CD4-positive, CD25-positive, alpha-beta regulatory T cell (primary cell): ENCODE measurements around the gene NF1. TPM values are rescaled to one million over a fixed set of nuclear protein-coding genes. Genes with fewer than 3 reads are reported as not detected.

Source experiments
- ATAC-seq, 2 donors: fragments of 150-1000 bp; cut with Tn5 transposase; one replicate each; pipeline ENCODE4 v1.10.0; 2021; ENCODE audit warnings: low read depth in 2 of 2, moderate number of reproducible peaks in 2 of 2, moderate library complexity in 1 of 2
- DNase-seq, 3 donors: peaks; one replicate each; pipeline versions ENCODE4 v3.0.0 to v3.0.0-alpha.2; 2012 to 2022; ENCODE audit warnings: mixed read lengths in 1 of 3
- H3K27ac ChIP-seq: one replicate; pipeline ENCODE4 v1.7.0; 2013; ENCODE audit warnings: mild to moderate bottlenecking, low read length; ENCODE audit not compliant: insufficient read depth, poor library complexity, severe bottlenecking
- H3K27me3 ChIP-seq: one replicate; pipeline ENCODE4 v1.7.0; 2013; ENCODE audit warnings: low read length; ENCODE audit not compliant: control insufficient read depth, insufficient read depth
- H3K36me3 ChIP-seq: one replicate; pipeline ENCODE4 v1.7.0; 2013; ENCODE audit warnings: mild to moderate bottlenecking, low read length, moderate library complexity; ENCODE audit not compliant: control insufficient read depth, insufficient read depth
- H3K4me1 ChIP-seq: 2 replicates; pipeline ENCODE4 v1.7.0; 2013; ENCODE audit warnings: mild to moderate bottlenecking, low read length; ENCODE audit not compliant: insufficient read depth, control insufficient read depth, poor library complexity, severe bottlenecking
- H3K4me3 ChIP-seq: one replicate; pipeline ENCODE4 v1.7.0; 2013; ENCODE audit warnings: low read depth, mild to moderate bottlenecking, low read length, moderate library complexity
- H3K9me3 ChIP-seq, 2 experiments: 1 replicate in 1 of 2; 2 replicates in 1 of 2; pipeline ENCODE4 v1.7.0; 2013; ENCODE audit warnings: low read length in 2 of 2, mild to moderate bottlenecking in 1 of 2, moderate library complexity in 1 of 2; ENCODE audit not compliant: control insufficient read depth in 2 of 2
- H3K27ac Mint-ChIP-seq, 3 donors: one replicate each; pipeline ENCODE4 v1.8.0; 2020 to 2022; ENCODE audit warnings: mild to moderate bottlenecking in 3 of 3, mixed read lengths in 3 of 3, moderate library complexity in 2 of 3
- H3K27me3 Mint-ChIP-seq: one replicate; pipeline ENCODE4 v1.8.0; 2022; ENCODE audit warnings: mild to moderate bottlenecking, mixed read lengths
- H3K36me3 Mint-ChIP-seq: one replicate; pipeline ENCODE4 v1.8.0; 2020; ENCODE audit warnings: mixed read lengths
- H3K4me1 Mint-ChIP-seq, 4 donors: one replicate each; pipeline ENCODE4 v1.8.0; 2020 to 2022; ENCODE audit warnings: mixed read lengths in 4 of 4, mild to moderate bottlenecking in 1 of 4
- H3K4me3 Mint-ChIP-seq, 4 donors: one replicate each; pipeline ENCODE4 v1.8.0; 2020 to 2022; ENCODE audit warnings: mild to moderate bottlenecking in 4 of 4, mixed read lengths in 4 of 4, moderate library complexity in 3 of 4
- H3K9me3 Mint-ChIP-seq, 7 donors: one replicate each; pipeline ENCODE4 v1.8.0; 2020 to 2022; ENCODE audit warnings: mixed read lengths in 7 of 7, mild to moderate bottlenecking in 3 of 7, moderate library complexity in 2 of 7
- polyA plus RNA-seq, 4 donors: library from polyadenylated mRNA; unstranded; fragments of 300-500 nt; fragmentation: Illumina TruSeq; gene quantifications; one replicate each; pipeline ENCODE4 v1.2.3, GENCODE V29; 2021
- total RNA-seq: library from RNA; stranded (reverse); gene quantifications from one replicate; pipeline ENCODE4 v1.2.3, GENCODE V29; 2022

The NF1 gene
- total and polyA plus RNA-seq, 5 donors from 2014 or later, result 19.7 to 47.3 (median 40.8) TPM

- peak overlapping the region; percentile 75 to 96 (median 95) for H3K27ac Mint-ChIP-seq
- H3K9me3 Mint-ChIP-seq, result no peaks in the 10 kb centered on the region
- Histone ChIP-seq H3K27me3 (no peaks in the 10 kb centered on the region), H3K27ac (peak overlapping the region; percentile 92), H3K36me3 (no peaks in the 10 kb centered on the region), H3K4me3 (peak overlapping the region; percentile 99), H3K4me1 (peaks cover 64% of the 10 kb centered on the region), H3K9me3 (no peaks in the 10 kb centered on the region)
- peaks cover 10 to 37% (median 27%) of the 10 kb centered on the region in 4 donors for H3K4me1 Mint-ChIP-seq
- no peaks in the 10 kb centered on the region for H3K27me3 Mint-ChIP-seq
- DNase-seq (no peak), ATAC-seq (no peak)
- peaks cover 14% of the 10 kb centered on the region for H3K36me3 Mint-ChIP-seq
- H3K4me3 Mint-ChIP-seq, result peak overlapping the region; percentile 78 to 97 (median 94)
Measured at GRCh38 chr17:31314782-31315100, 220.0 kb downstream of the NF1 start.

GRCh38 chr17:31318298-31318801, 223.6 kb downstream of the NF1 start:
- peaks cover 5% of the 10 kb centered on the region for H3K27me3 Mint-ChIP-seq
- DNase-seq, result peak; percentile 55 to 78 (median 77)

GRCh38 chr17:31318851-31319661, 224.3 kb downstream of the NF1 start:
- Histone ChIP-seq H3K9me3 (no peaks in the 10 kb centered on the region), H3K27me3 (no peaks in the 10 kb centered on the region), H3K36me3 (no peaks in the 10 kb centered on the region), H3K4me1 (peaks cover 64% of the 10 kb centered on the region), H3K27ac (peak overlapping the region; percentile 92), H3K4me3 (peak overlapping the region; percentile 99)
- H3K4me3 Mint-ChIP-seq, result peak overlapping the region; percentile 88 to 95 (median 92)
- ATAC-seq (no peak), DNase-seq (peak in 1 of 3 donors; percentile 51)
- H3K27ac Mint-ChIP-seq, result peak overlapping the region; percentile 94 to 99 (median 96)
- H3K36me3 Mint-ChIP-seq, result peaks cover 14% of the 10 kb centered on the region
- H3K9me3 Mint-ChIP-seq, result peaks cover 0 to 1% (median 0%) of the 10 kb centered on the region in 7 donors
- peaks cover 5% of the 10 kb centered on the region for H3K27me3 Mint-ChIP-seq
- H3K4me1 Mint-ChIP-seq, result peaks cover 22 to 52% (median 36%) of the 10 kb centered on the region in 4 donors

More at GRCh38 chr17:31318298-31318801, 223.6 kb downstream of the NF1 start:
- H3K27ac ChIP-seq, result peak overlapping the region; percentile 92
- H3K4me3 Mint-ChIP-seq, result peak overlapping the region; percentile 88 to 95 (median 92)
- no peaks in the 10 kb centered on the region for H3K36me3 ChIP-seq
- H3K27me3 ChIP-seq, result no peaks in the 10 kb centered on the region
- peaks cover 14% of the 10 kb centered on the region for H3K36me3 Mint-ChIP-seq
- H3K27ac Mint-ChIP-seq, result peak overlapping the region; percentile 94 to 99 (median 96)
- no peaks in the 10 kb centered on the region for H3K9me3 ChIP-seq
- peaks cover 67% of the 10 kb centered on the region for H3K4me1 ChIP-seq
- peaks cover 17 to 47% (median 31%) of the 10 kb centered on the region in 4 donors for H3K4me1 Mint-ChIP-seq
- H3K9me3 Mint-ChIP-seq, result no peaks in the 10 kb centered on the region
- H3K4me3 ChIP-seq, result peak overlapping the region; percentile 99
- peak; percentile 38 to 41 for ATAC-seq

- H3K27me3 ChIP-seq, result no peaks in the 10 kb centered on the region
- H3K36me3 Mint-ChIP-seq, result peaks cover 14% of the 10 kb centered on the region
- H3K27ac Mint-ChIP-seq, result peak overlapping the region; percentile 9 to 96 (median 92)
- no peaks in the 10 kb centered on the region for H3K36me3 ChIP-seq
- H3K27ac ChIP-seq, result peak overlapping the region; percentile 92
- peaks cover 16 to 45% (median 31%) of the 10 kb centered on the region in 4 donors for H3K4me1 Mint-ChIP-seq
- H3K27me3 Mint-ChIP-seq, result peaks cover 5% of the 10 kb centered on the region
- H3K4me3 Mint-ChIP-seq, result peak overlapping the region; percentile 88 to 95 (median 92)
- ATAC-seq, result no peak
- peaks cover 56% of the 10 kb centered on the region for H3K4me1 ChIP-seq
- no peaks in the 10 kb centered on the region for H3K9me3 ChIP-seq
- H3K4me3 ChIP-seq, result peak overlapping the region; percentile 99
- DNase-seq, result peak in 1 of 3 donors; percentile 45
- H3K9me3 Mint-ChIP-seq, result peaks cover 0 to 1% (median 0%) of the 10 kb centered on the region in 7 donors
Measured at GRCh38 chr17:31320241-31320640, 225.5 kb downstream of the NF1 start.

- peak overlapping the region; percentile 88 to 95 (median 92) for H3K4me3 Mint-ChIP-seq
- ATAC-seq (no peak), DNase-seq (peak in 1 of 3 donors; percentile 36)
- Histone ChIP-seq H3K9me3 (no peaks in the 10 kb centered on the region), H3K4me1 (peaks cover 51% of the 10 kb centered on the region), H3K27ac (peak overlapping the region; percentile 92), H3K27me3 (no peaks in the 10 kb centered on the region), H3K4me3 (peak overlapping the region; percentile 99), H3K36me3 (peaks cover 1% of the 10 kb centered on the region)
- H3K4me1 Mint-ChIP-seq, result peaks cover 16 to 41% (median 31%) of the 10 kb centered on the region in 4 donors
- H3K9me3 Mint-ChIP-seq, result peaks cover 0 to 1% (median 0%) of the 10 kb centered on the region in 7 donors
- H3K27me3 Mint-ChIP-seq, result peaks cover 5% of the 10 kb centered on the region
- H3K27ac Mint-ChIP-seq, result peak overlapping the region; percentile 91 to 96 (median 92)
- peaks cover 19% of the 10 kb centered on the region for H3K36me3 Mint-ChIP-seq
Measured at GRCh38 chr17:31320791-31321190, 226.0 kb downstream of the NF1 start.

- Histone ChIP-seq H3K4me1 (peaks cover 44% of the 10 kb centered on the region), H3K27me3 (no peaks in the 10 kb centered on the region), H3K9me3 (no peaks in the 10 kb centered on the region), H3K27ac (peak within 1 kb of the TSS; percentile 92), H3K36me3 (peaks cover 8% of the 10 kb centered on the region), H3K4me3 (peak within 1 kb of the TSS; percentile 99)
- peaks cover 16 to 34% (median 27%) of the 10 kb centered on the region in 4 donors for H3K4me1 Mint-ChIP-seq
- H3K9me3 Mint-ChIP-seq, result peaks cover 0 to 1% (median 0%) of the 10 kb centered on the region in 7 donors
- H3K27me3 Mint-ChIP-seq, result peaks cover 5% of the 10 kb centered on the region
- H3K36me3 Mint-ChIP-seq, result peaks cover 24% of the 10 kb centered on the region
- peak within 1 kb of the TSS; percentile 88 to 95 (median 92) for H3K4me3 Mint-ChIP-seq
- ATAC-seq (peak; percentile 78 to 79), DNase-seq (peak; percentile 72 to 92 (median 82))
- peak within 1 kb of the TSS; percentile 91 to 96 (median 92) for H3K27ac Mint-ChIP-seq
Measured at GRCh38 chr17:31321481-31321880, 226.7 kb downstream of the NF1 start, which contains the start of gene EVI2A. Gene EVI2A, minus strand, starts transcription at chr17:31321622. Its CDS starts 2,609 bp downstream, at chr17:31319013.

GRCh38 chr17:31321966-31322365, 227.2 kb downstream of the NF1 start:
- Histone ChIP-seq H3K36me3 (peaks cover 10% of the 10 kb centered on the region), H3K27ac (peak overlapping the region; percentile 92), H3K4me1 (peaks cover 39% of the 10 kb centered on the region), H3K9me3 (no peaks in the 10 kb centered on the region), H3K27me3 (no peaks in the 10 kb centered on the region), H3K4me3 (peak overlapping the region; percentile 99)
- peak overlapping the region; percentile 88 to 95 (median 92) for H3K4me3 Mint-ChIP-seq
- peak; percentile 41 to 58 for ATAC-seq
- H3K27ac Mint-ChIP-seq, result peak overlapping the region; percentile 91 to 96 (median 92)
- H3K9me3 Mint-ChIP-seq, result peaks cover 0 to 1% (median 0%) of the 10 kb centered on the region in 7 donors
- peak in 1 of 3 donors; percentile 77 for DNase-seq
- H3K27me3 Mint-ChIP-seq, result peaks cover 5% of the 10 kb centered on the region
- peaks cover 16 to 34% (median 25%) of the 10 kb centered on the region in 4 donors for H3K4me1 Mint-ChIP-seq
- H3K36me3 Mint-ChIP-seq, result peaks cover 21% of the 10 kb centered on the region
